DND-41 (cell line): Measurements from ENCODE around the gene ATG5.

ENCODE experiments used
- EZH2 ChIP-seq: IDR thresholded peaks from 3 replicates; pipeline ENCODE4 v1.6.1; 2012; ENCODE audit warnings: borderline replicate concordance, low read depth, mild to moderate bottlenecking, moderate library complexity, low read length, inconsistent platforms; ENCODE audit not compliant: severe bottlenecking
- TF ChIP-seq, protein P1 (sequence below): IDR thresholded peaks from 2 replicates; pipeline ENCODE4 v1.5.1; 2012; ENCODE audit warnings: borderline replicate concordance, low read length, moderate library complexity, mild to moderate bottlenecking; ENCODE audit not compliant: poor library complexity, severe bottlenecking; ENCODE audit errors: extremely low read depth

DNA sequence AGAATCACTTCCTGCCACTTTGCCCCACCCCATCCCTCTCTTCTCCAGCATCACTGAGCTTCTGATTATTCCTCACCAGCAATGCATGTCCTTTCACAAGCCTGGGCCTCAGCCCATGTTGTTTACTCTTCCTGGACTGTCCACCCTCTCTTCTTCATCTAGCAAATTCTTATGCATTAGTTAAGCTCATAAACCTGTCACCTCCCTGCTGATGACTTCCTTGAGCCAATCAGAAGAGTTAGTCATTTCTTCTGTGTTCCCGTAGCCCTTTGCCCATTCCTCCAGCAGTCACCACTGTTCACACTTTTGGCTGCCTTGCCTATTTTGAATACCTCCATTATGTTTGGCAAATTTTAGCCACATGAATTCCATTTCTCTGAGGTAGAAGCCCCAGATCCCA, 30.8 kb upstream of the ATG5 start:
- TF ChIP-seq, protein P1, sequence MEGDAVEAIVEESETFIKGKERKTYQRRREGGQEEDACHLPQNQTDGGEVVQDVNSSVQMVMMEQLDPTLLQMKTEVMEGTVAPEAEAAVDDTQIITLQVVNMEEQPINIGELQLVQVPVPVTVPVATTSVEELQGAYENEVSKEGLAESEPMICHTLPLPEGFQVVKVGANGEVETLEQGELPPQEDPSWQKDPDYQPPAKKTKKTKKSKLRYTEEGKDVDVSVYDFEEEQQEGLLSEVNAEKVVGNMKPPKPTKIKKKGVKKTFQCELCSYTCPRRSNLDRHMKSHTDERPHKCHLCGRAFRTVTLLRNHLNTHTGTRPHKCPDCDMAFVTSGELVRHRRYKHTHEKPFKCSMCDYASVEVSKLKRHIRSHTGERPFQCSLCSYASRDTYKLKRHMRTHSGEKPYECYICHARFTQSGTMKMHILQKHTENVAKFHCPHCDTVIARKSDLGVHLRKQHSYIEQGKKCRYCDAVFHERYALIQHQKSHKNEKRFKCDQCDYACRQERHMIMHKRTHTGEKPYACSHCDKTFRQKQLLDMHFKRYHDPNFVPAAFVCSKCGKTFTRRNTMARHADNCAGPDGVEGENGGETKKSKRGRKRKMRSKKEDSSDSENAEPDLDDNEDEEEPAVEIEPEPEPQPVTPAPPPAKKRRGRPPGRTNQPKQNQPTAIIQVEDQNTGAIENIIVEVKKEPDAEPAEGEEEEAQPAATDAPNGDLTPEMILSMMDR, result no peak
- TF ChIP-seq EZH2, result no peak
